ENCODE results near the gene ZNF683.

GRCh38 chr1:26340047-26340481, 32.5 kb downstream of the ZNF683 start:
- TF ChIP-seq, protein P1, sequence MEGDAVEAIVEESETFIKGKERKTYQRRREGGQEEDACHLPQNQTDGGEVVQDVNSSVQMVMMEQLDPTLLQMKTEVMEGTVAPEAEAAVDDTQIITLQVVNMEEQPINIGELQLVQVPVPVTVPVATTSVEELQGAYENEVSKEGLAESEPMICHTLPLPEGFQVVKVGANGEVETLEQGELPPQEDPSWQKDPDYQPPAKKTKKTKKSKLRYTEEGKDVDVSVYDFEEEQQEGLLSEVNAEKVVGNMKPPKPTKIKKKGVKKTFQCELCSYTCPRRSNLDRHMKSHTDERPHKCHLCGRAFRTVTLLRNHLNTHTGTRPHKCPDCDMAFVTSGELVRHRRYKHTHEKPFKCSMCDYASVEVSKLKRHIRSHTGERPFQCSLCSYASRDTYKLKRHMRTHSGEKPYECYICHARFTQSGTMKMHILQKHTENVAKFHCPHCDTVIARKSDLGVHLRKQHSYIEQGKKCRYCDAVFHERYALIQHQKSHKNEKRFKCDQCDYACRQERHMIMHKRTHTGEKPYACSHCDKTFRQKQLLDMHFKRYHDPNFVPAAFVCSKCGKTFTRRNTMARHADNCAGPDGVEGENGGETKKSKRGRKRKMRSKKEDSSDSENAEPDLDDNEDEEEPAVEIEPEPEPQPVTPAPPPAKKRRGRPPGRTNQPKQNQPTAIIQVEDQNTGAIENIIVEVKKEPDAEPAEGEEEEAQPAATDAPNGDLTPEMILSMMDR (conservative IDR thresholded peaks at IDR 0.05; ENCODE audit: low read length), result no peak
- no peak for TF ChIP-seq EZH2phosphoT487 (IDR thresholded peaks at IDR 0.05; ENCODE audit: borderline replicate concordance)
